ENCODE results near the gene MAPK11. TPM values are rescaled to one million over a fixed set of nuclear protein-coding genes. Genes with fewer than 3 reads are reported as not detected.

MAPK11 gene
- total RNA-seq, 1 donor = 1.3 TPM

- peaks cover 31% of the 10 kb centered on the region for H3K4me1 ChIP-seq (ENCODE audit: insufficient read depth, low read length)
- no peaks in the 10 kb centered on the region for H3K9me3 ChIP-seq (ENCODE audit: low read depth, low read length)
- H3K27me3 ChIP-seq (ENCODE audit: insufficient read depth, low read length) = no peaks in the 10 kb centered on the region
- H3K4me3 ChIP-seq (ENCODE audit: low read length) = no peak overlapping the region
These were observed 22.7 kb upstream of the MAPK11 start for GRCh38 chr22:50292643-50293440.

GRCh38 chr22:50289942-50290630, 19.9 kb upstream of the MAPK11 start:
- Histone ChIP-seq H3K4me1 (ENCODE audit: insufficient read depth, low read length) (peaks cover 31% of the 10 kb centered on the region), H3K27me3 (ENCODE audit: insufficient read depth, low read length) (no peaks in the 10 kb centered on the region), H3K4me3 (ENCODE audit: low read length) (no peak overlapping the region), H3K9me3 (ENCODE audit: low read depth, low read length) (no peaks in the 10 kb centered on the region)

- Histone ChIP-seq H3K9me3 (ENCODE audit: low read depth, low read length) (no peaks in the 10 kb centered on the region), H3K4me1 (ENCODE audit: insufficient read depth, low read length) (peaks cover 26% of the 10 kb centered on the region), H3K27me3 (ENCODE audit: insufficient read depth, low read length) (no peaks in the 10 kb centered on the region), H3K4me3 (ENCODE audit: low read length) (no peak overlapping the region)
These were observed 19.2 kb upstream of the MAPK11 start for GRCh38 chr22:50289151-50289941.

- H3K9me3 ChIP-seq (ENCODE audit: low read depth, low read length) = no peaks in the 10 kb centered on the region
- no peaks in the 10 kb centered on the region for H3K27me3 ChIP-seq (ENCODE audit: insufficient read depth, low read length)
- H3K4me3 ChIP-seq (ENCODE audit: low read length) = no peak overlapping the region
- H3K4me1 ChIP-seq (ENCODE audit: insufficient read depth, low read length) = peaks cover 15% of the 10 kb centered on the region
These were observed 17.6 kb upstream of the MAPK11 start for GRCh38 chr22:50287731-50288130.

- no peaks in the 10 kb centered on the region for H3K27me3 ChIP-seq (ENCODE audit: insufficient read depth, low read length)
- H3K9me3 ChIP-seq (ENCODE audit: low read depth, low read length) = no peaks in the 10 kb centered on the region
- no peak overlapping the region for H3K4me3 ChIP-seq (ENCODE audit: low read length)
- H3K4me1 ChIP-seq (ENCODE audit: insufficient read depth, low read length) = peaks cover 8% of the 10 kb centered on the region
These were observed 16.6 kb upstream of the MAPK11 start for GRCh38 chr22:50286701-50287318.

- Histone ChIP-seq H3K4me1 (ENCODE audit: insufficient read depth, low read length) (peaks cover 2% of the 10 kb centered on the region), H3K9me3 (ENCODE audit: low read depth, low read length) (no peaks in the 10 kb centered on the region), H3K4me3 (ENCODE audit: low read length) (no peak overlapping the region), H3K27me3 (ENCODE audit: insufficient read depth, low read length) (no peaks in the 10 kb centered on the region)
These were observed 16.1 kb upstream of the MAPK11 start for GRCh38 chr22:50286275-50286674.

GRCh38 chr22:50285568-50286229, 15.5 kb upstream of the MAPK11 start:
- H3K9me3 ChIP-seq (ENCODE audit: low read depth, low read length) = no peaks in the 10 kb centered on the region
- H3K4me3 ChIP-seq (ENCODE audit: low read length) = no peak overlapping the region
- no peaks in the 10 kb centered on the region for H3K4me1 ChIP-seq (ENCODE audit: insufficient read depth, low read length)
- no peaks in the 10 kb centered on the region for H3K27me3 ChIP-seq (ENCODE audit: insufficient read depth, low read length)

- Histone ChIP-seq H3K4me3 (ENCODE audit: low read length) (no peak overlapping the region), H3K4me1 (ENCODE audit: insufficient read depth, low read length) (no peaks in the 10 kb centered on the region), H3K27me3 (ENCODE audit: insufficient read depth, low read length) (no peaks in the 10 kb centered on the region), H3K9me3 (ENCODE audit: low read depth, low read length) (no peaks in the 10 kb centered on the region)
These were observed 14.3 kb upstream of the MAPK11 start for GRCh38 chr22:50284479-50284878.

GRCh38 chr22:50283821-50284220, 13.6 kb upstream of the MAPK11 start:
- H3K4me3 ChIP-seq (ENCODE audit: low read length) = no peak overlapping the region
- no peaks in the 10 kb centered on the region for H3K9me3 ChIP-seq (ENCODE audit: low read depth, low read length)
- no peaks in the 10 kb centered on the region for H3K4me1 ChIP-seq (ENCODE audit: insufficient read depth, low read length)
- no peaks in the 10 kb centered on the region for H3K27me3 ChIP-seq (ENCODE audit: insufficient read depth, low read length)

- H3K27me3 ChIP-seq (ENCODE audit: insufficient read depth, low read length) = no peaks in the 10 kb centered on the region
These were observed 12.4 kb upstream of the MAPK11 start for GRCh38 chr22:50282361-50283155.

GRCh38 chr22:50281957-50282356, 11.8 kb upstream of the MAPK11 start:
- Histone ChIP-seq H3K4me3 (ENCODE audit: low read length) (no peak overlapping the region), H3K4me1 (ENCODE audit: insufficient read depth, low read length) (no peaks in the 10 kb centered on the region), H3K27me3 (ENCODE audit: insufficient read depth, low read length) (no peaks in the 10 kb centered on the region), H3K9me3 (ENCODE audit: low read depth, low read length) (no peaks in the 10 kb centered on the region)

More at GRCh38 chr22:50282361-50283155, 12.4 kb upstream of the MAPK11 start:
- no peak overlapping the region for H3K4me3 ChIP-seq (ENCODE audit: low read length)
- no peaks in the 10 kb centered on the region for H3K4me1 ChIP-seq (ENCODE audit: insufficient read depth, low read length)
- no peaks in the 10 kb centered on the region for H3K9me3 ChIP-seq (ENCODE audit: low read depth, low read length)

GRCh38 chr22:50281384-50281760, 11.2 kb upstream of the MAPK11 start:
- Histone ChIP-seq H3K4me1 (ENCODE audit: insufficient read depth, low read length) (no peaks in the 10 kb centered on the region), H3K4me3 (ENCODE audit: low read length) (no peak overlapping the region), H3K27me3 (ENCODE audit: insufficient read depth, low read length) (no peaks in the 10 kb centered on the region), H3K9me3 (ENCODE audit: low read depth, low read length) (no peaks in the 10 kb centered on the region)

GRCh38 chr22:50280708-50281383, 10.7 kb upstream of the MAPK11 start:
- Histone ChIP-seq H3K9me3 (ENCODE audit: low read depth, low read length) (no peaks in the 10 kb centered on the region), H3K4me1 (ENCODE audit: insufficient read depth, low read length) (no peaks in the 10 kb centered on the region), H3K27me3 (ENCODE audit: insufficient read depth, low read length) (no peaks in the 10 kb centered on the region), H3K4me3 (ENCODE audit: low read length) (no peak overlapping the region)

Data from mononuclear cell (primary cell).